ENCODE measurements around the gene C11orf98. TPM values are rescaled to one million over a fixed set of nuclear protein-coding genes. Genes with fewer than 3 reads are reported as not detected.
"Not testable (repeated sequence)": the region's sequence is repeated elsewhere in the genome, so short reads cannot be mapped to it uniquely, and the experiment has no call there.

The C11orf98 gene
- total RNA-seq, 3 donors from 2014 or later = 174 to 212 (median 206) TPM

GRCh38 chr11:62675415-62675814, 10.4 kb upstream of the C11orf98 start:
- not testable (repeated sequence) for H3K27me3 Mint-ChIP-seq (ENCODE audit: low read depth); H3K4me3 Mint-ChIP-seq; H3K9me3 Mint-ChIP-seq; ATAC-seq; DNase-seq
- Mint-ChIP-seq H3K36me3 (ENCODE audit: insufficient read depth) (peaks cover 13% of the 10 kb centered on the region), H3K4me1 (ENCODE audit: low read depth) (peaks cover 31% of the 10 kb centered on the region)

GRCh38 chr11:62673196-62673525, 8.2 kb upstream of the C11orf98 start:
- Mint-ChIP-seq H3K4me1 (ENCODE audit: low read depth) (peaks cover 35% of the 10 kb centered on the region), H3K36me3 (ENCODE audit: insufficient read depth) (peaks cover 15% of the 10 kb centered on the region), H3K27me3 (ENCODE audit: low read depth) (no peaks in the 10 kb centered on the region), H3K4me3 (peak overlapping the region; percentile 98), H3K9me3 (no peaks in the 10 kb centered on the region)
- no peak for DNase-seq
- no peak for ATAC-seq

GRCh38 chr11:62671608-62672389, 6.8 kb upstream of the C11orf98 start, which contains the start of the genes LBHD1 and UQCC3:
TSS of gene LBHD1 (minus strand) at chr11:62672267. CDS start at chr11:62670031, 2,236 bp downstream.
TSS of gene UQCC3 (plus strand) at chr11:62671673. CDS start at chr11:62671746, 73 bp downstream.
- ATAC-seq (peak; percentile 87 to 89), DNase-seq (peak; percentile 65)
- peaks cover 13% of the 10 kb centered on the region for H3K36me3 Mint-ChIP-seq (ENCODE audit: insufficient read depth)
- H3K4me3 Mint-ChIP-seq = peak within 1 kb of the TSS; percentile 98
- peaks cover 30% of the 10 kb centered on the region for H3K4me1 Mint-ChIP-seq (ENCODE audit: low read depth)
- H3K27me3 Mint-ChIP-seq (ENCODE audit: low read depth) = no peaks in the 10 kb centered on the region
- no peaks in the 10 kb centered on the region for H3K9me3 Mint-ChIP-seq

GRCh38 chr11:62671236-62671607, 6.2 kb upstream of the C11orf98 start:
- peak overlapping the region; percentile 98 for H3K4me3 Mint-ChIP-seq
- ATAC-seq (peak; percentile 7 to 15), DNase-seq (no peak)
- H3K27me3 Mint-ChIP-seq (ENCODE audit: low read depth) = no peaks in the 10 kb centered on the region
- peaks cover 32% of the 10 kb centered on the region for H3K4me1 Mint-ChIP-seq (ENCODE audit: low read depth)
- H3K36me3 Mint-ChIP-seq (ENCODE audit: insufficient read depth) = peaks cover 19% of the 10 kb centered on the region
- H3K9me3 Mint-ChIP-seq = no peaks in the 10 kb centered on the region

GRCh38 chr11:62669420-62670161, 4.6 kb upstream of the C11orf98 start:
- peaks cover 30% of the 10 kb centered on the region for H3K4me1 Mint-ChIP-seq (ENCODE audit: low read depth)
- peaks cover 23% of the 10 kb centered on the region for H3K36me3 Mint-ChIP-seq (ENCODE audit: insufficient read depth)
- ATAC-seq = no peak
- H3K4me3 Mint-ChIP-seq = peak overlapping the region; percentile 98
- H3K9me3 Mint-ChIP-seq = no peaks in the 10 kb centered on the region
- DNase-seq = no peak
- H3K27me3 Mint-ChIP-seq (ENCODE audit: low read depth) = no peaks in the 10 kb centered on the region

- Mint-ChIP-seq H3K9me3 (no peaks in the 10 kb centered on the region), H3K36me3 (ENCODE audit: insufficient read depth) (peaks cover 26% of the 10 kb centered on the region), H3K4me1 (ENCODE audit: low read depth) (peaks cover 33% of the 10 kb centered on the region)
Measured at GRCh38 chr11:62667460-62667859, 2.5 kb upstream of the C11orf98 start.

GRCh38 chr11:62666259-62666926, 1.4 kb upstream of the C11orf98 start:
- H3K36me3 Mint-ChIP-seq (ENCODE audit: insufficient read depth) = peaks cover 26% of the 10 kb centered on the region
- peak overlapping the region; percentile 98 for H3K4me3 Mint-ChIP-seq
- H3K27me3 Mint-ChIP-seq (ENCODE audit: low read depth) = no peaks in the 10 kb centered on the region
- DNase-seq (no peak), ATAC-seq (no peak)
- H3K9me3 Mint-ChIP-seq = no peaks in the 10 kb centered on the region
- peaks cover 30% of the 10 kb centered on the region for H3K4me1 Mint-ChIP-seq (ENCODE audit: low read depth)

More at GRCh38 chr11:62667460-62667859, 2.5 kb upstream of the C11orf98 start:
- no peak for DNase-seq
- Mint-ChIP-seq H3K4me3 (peak overlapping the region; percentile 98), H3K27me3 (ENCODE audit: low read depth) (no peaks in the 10 kb centered on the region)
- no peak for ATAC-seq

- Mint-ChIP-seq H3K4me1 (ENCODE audit: low read depth) (peaks cover 30% of the 10 kb centered on the region), H3K27me3 (ENCODE audit: low read depth) (no peaks in the 10 kb centered on the region), H3K9me3 (no peaks in the 10 kb centered on the region), H3K4me3 (peak overlapping the region; percentile 98), H3K36me3 (ENCODE audit: insufficient read depth) (peaks cover 26% of the 10 kb centered on the region)
- peak; percentile 63 for DNase-seq
- ATAC-seq = peak; percentile 27 to 38
Measured at GRCh38 chr11:62665599-62666258, 719 bp upstream of the C11orf98 start.

- Mint-ChIP-seq H3K9me3 (no peaks in the 10 kb centered on the region), H3K4me3 (peak overlapping the region; percentile 98), H3K4me1 (ENCODE audit: low read depth) (peaks cover 23% of the 10 kb centered on the region), H3K36me3 (ENCODE audit: insufficient read depth) (peaks cover 25% of the 10 kb centered on the region), H3K27me3 (ENCODE audit: low read depth) (no peaks in the 10 kb centered on the region)
- DNase-seq = peak; percentile 37
- ATAC-seq = peak; percentile 56 to 64
Measured at GRCh38 chr11:62664405-62665074, 470 bp downstream of the C11orf98 start.

- DNase-seq (no peak), ATAC-seq (no peak)
- no peak overlapping the region for H3K4me3 Mint-ChIP-seq
- peaks cover 10% of the 10 kb centered on the region for H3K4me1 Mint-ChIP-seq (ENCODE audit: low read depth)
- no peaks in the 10 kb centered on the region for H3K9me3 Mint-ChIP-seq
- no peaks in the 10 kb centered on the region for H3K36me3 Mint-ChIP-seq (ENCODE audit: insufficient read depth)
- no peaks in the 10 kb centered on the region for H3K27me3 Mint-ChIP-seq (ENCODE audit: low read depth)
Measured at GRCh38 chr11:62656796-62657429, 8.1 kb downstream of the C11orf98 start.

GRCh38 chr11:62654297-62654696, 10.7 kb downstream of the C11orf98 start:
- DNase-seq (no peak), ATAC-seq (no peak)
- Mint-ChIP-seq H3K27me3 (ENCODE audit: low read depth) (no peaks in the 10 kb centered on the region), H3K9me3 (no peaks in the 10 kb centered on the region), H3K4me1 (ENCODE audit: low read depth) (peaks cover 13% of the 10 kb centered on the region), H3K36me3 (ENCODE audit: insufficient read depth) (no peaks in the 10 kb centered on the region), H3K4me3 (peak overlapping the region; percentile 52)

GRCh38 chr11:62652161-62653006, 12.6 kb downstream of the C11orf98 start:
- peak overlapping the region; percentile 91 for H3K4me3 Mint-ChIP-seq
- peak; percentile 13 to 18 for ATAC-seq

More at GRCh38 chr11:62652161-62653006, 12.6 kb downstream of the C11orf98 start:
- Mint-ChIP-seq H3K9me3 (no peaks in the 10 kb centered on the region), H3K27me3 (ENCODE audit: low read depth) (no peaks in the 10 kb centered on the region), H3K4me1 (ENCODE audit: low read depth) (peaks cover 13% of the 10 kb centered on the region), H3K36me3 (ENCODE audit: insufficient read depth) (peaks cover 2% of the 10 kb centered on the region)
- DNase-seq = no peak

Measured in activated T-cell treated with anti-CD3 and anti-CD28 coated beads, Interleukin-2, amount 50 U/mL, for 4 hours (primary cell).